Mesothelial cell of epicardium (in vitro differentiated cells): Measurements from ENCODE around the gene RTP5. TPM values are rescaled to one million over a fixed set of nuclear protein-coding genes. Genes with fewer than 3 reads are reported as not detected.

Experiments used
- DNase-seq, 2 experiments: peaks; one replicate each; pipeline ENCODE4 v3.0.0; 2021; ENCODE audit warnings: low spot score in 2 of 2; ENCODE audit not compliant: unreplicated experiment in 2 of 2
- H3K27ac Mint-ChIP-seq: 2 replicates; pipeline ENCODE4 v1.8.0; 2021; ENCODE audit warnings: mixed read lengths
- H3K27me3 Mint-ChIP-seq: 2 replicates; pipeline ENCODE4 v1.8.0; 2021; ENCODE audit warnings: low read depth, mixed read lengths
- H3K36me3 Mint-ChIP-seq: 2 replicates; pipeline ENCODE4 v1.8.0; 2021; ENCODE audit warnings: mixed read lengths
- H3K4me1 Mint-ChIP-seq: 2 replicates; pipeline ENCODE4 v1.8.0; 2021; ENCODE audit warnings: mixed read lengths
- H3K4me3 Mint-ChIP-seq: 2 replicates; pipeline ENCODE4 v1.8.0; 2021; ENCODE audit warnings: mild to moderate bottlenecking, moderate library complexity, mixed read lengths
- H3K9me3 Mint-ChIP-seq: 2 replicates; pipeline ENCODE4 v1.8.0; 2021; ENCODE audit warnings: mixed read lengths
- CTCF ChIP-seq: fragments of 200-600 bp; sonication (generic); IDR thresholded peaks from one replicate; pipeline ENCODE4 v1.5.0; 2021; ENCODE audit warnings: antibody characterized with exemption; ENCODE audit not compliant: unreplicated experiment
- total RNA-seq: library from RNA; stranded (reverse); gene quantifications from 3 replicates; pipeline ENCODE4 v1.2.1, GENCODE V29; 2021

RTP5 gene
- total RNA-seq, 1 donor from 2014 or later, result not detected

GRCh38 chr2:241837197-241837965, 32.1 kb upstream of the RTP5 start:
- TF ChIP-seq CTCF, result no peak
- no peak overlapping the region for H3K27ac Mint-ChIP-seq
- no peaks in the 10 kb centered on the region for H3K36me3 Mint-ChIP-seq
- H3K9me3 Mint-ChIP-seq, result peaks cover 6% of the 10 kb centered on the region
- H3K4me3 Mint-ChIP-seq, result no peak overlapping the region
- peaks cover 14% of the 10 kb centered on the region for H3K4me1 Mint-ChIP-seq
- DNase-seq, result no peak
- peaks cover 37% of the 10 kb centered on the region for H3K27me3 Mint-ChIP-seq

GRCh38 chr2:241841181-241842066, 28.1 kb upstream of the RTP5 start:
- Mint-ChIP-seq H3K9me3 (no peaks in the 10 kb centered on the region), H3K27ac (no peak overlapping the region), H3K36me3 (no peaks in the 10 kb centered on the region), H3K4me3 (no peak overlapping the region), H3K4me1 (peaks cover 15% of the 10 kb centered on the region), H3K27me3 (peaks cover 53% of the 10 kb centered on the region)
- DNase-seq, result no peak
- TF ChIP-seq CTCF, result no peak

DNA sequence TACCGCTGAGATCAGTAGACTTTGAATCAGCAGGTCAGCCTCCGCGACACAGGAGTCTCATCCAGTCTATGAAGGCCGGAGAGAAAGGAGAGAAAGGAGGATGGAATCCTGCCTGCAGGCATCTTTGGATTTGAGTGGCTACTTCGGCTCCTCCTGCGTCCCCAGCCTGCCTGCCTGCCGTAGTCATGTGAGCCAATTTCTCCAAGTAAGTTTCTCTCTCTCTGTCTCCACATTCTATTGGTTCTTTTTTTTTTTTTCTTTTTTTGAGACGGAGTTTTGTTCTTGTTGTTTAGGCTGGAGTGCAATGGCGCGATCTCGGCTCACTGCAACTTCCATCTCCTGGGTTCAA, 27.5 kb upstream of the RTP5 start:
- Mint-ChIP-seq H3K9me3 (no peaks in the 10 kb centered on the region), H3K4me1 (peaks cover 15% of the 10 kb centered on the region), H3K27me3 (peaks cover 51% of the 10 kb centered on the region), H3K36me3 (no peaks in the 10 kb centered on the region), H3K4me3 (no peak overlapping the region), H3K27ac (no peak overlapping the region)
- no peak for TF ChIP-seq CTCF
- no peak for DNase-seq

DNA sequence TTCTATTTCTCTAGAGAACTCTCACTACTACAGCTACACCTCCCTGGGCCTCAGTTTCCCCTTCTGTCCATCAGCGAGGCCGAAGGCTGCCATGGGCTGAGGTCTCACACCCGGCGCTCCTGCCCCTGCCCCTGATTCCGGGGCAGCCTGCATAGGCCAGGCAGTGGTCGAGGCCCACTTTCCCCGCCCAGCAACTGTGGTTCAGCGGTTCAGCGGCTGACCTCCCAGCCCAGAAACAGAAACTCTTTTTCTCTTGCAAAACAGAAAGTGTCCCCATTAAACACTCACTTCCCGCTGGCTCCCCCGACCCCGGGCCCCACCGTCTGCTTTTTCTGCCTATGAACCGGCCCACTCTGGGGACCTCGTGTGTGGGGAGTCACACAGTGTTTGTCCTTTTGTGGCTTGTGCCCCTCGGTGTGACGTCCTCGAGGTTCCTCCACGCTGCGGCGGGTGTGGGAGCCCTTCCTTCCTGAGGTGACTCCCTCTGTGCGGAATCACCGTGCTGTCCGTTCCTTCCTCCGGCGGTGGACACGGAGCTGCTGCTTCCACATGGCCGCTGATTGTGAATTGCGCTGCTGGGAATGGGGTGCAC, 26.8 kb upstream of the RTP5 start:
- no peak for TF ChIP-seq CTCF
- no peak for DNase-seq
- H3K4me1 Mint-ChIP-seq, result peaks cover 13% of the 10 kb centered on the region
- no peaks in the 10 kb centered on the region for H3K9me3 Mint-ChIP-seq
- H3K4me3 Mint-ChIP-seq, result peak overlapping the region; percentile 34
- no peak overlapping the region for H3K27ac Mint-ChIP-seq
- no peaks in the 10 kb centered on the region for H3K36me3 Mint-ChIP-seq
- peaks cover 46% of the 10 kb centered on the region for H3K27me3 Mint-ChIP-seq

DNA sequence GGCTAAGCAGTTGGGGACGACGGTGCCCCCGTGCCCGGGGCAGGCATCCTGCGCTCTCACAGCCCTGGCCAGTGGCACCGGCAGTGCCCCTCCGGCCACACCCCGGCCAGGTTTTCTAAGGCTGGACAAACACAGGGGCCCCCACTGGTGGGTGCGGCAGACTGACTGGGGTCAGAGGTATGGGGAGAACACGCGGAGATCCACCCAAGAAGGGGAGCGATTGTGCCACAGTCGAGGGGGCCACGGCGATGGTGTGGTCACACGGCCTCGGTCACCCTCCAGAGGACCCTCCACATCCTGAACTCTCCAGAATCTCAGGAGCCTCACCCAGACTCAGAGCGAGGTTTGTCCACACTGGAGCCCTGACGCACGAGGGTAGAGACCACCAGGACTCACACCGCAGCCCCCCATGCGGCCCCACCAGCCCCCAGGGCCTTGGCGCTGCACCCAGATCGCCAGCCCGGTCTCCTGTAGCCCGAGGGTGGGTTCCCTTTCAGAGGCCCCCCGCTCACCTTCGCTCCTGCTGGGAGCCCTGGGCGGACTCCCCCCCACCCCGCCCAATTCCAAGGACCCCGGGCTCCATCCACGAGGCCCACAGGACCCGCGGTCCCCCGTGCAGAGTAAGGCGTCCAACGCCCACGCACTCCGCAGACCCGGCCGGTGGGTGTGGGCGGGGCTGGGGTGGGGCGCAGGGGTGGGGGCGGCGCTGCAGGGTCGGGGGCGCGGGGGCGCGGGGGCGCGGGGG, 26.0 kb upstream of the RTP5 start:
- H3K36me3 Mint-ChIP-seq, result no peaks in the 10 kb centered on the region
- peak overlapping the region; percentile 34 for H3K4me3 Mint-ChIP-seq
- H3K27ac Mint-ChIP-seq, result no peak overlapping the region
- no peak for TF ChIP-seq CTCF
- H3K4me1 Mint-ChIP-seq, result peaks cover 13% of the 10 kb centered on the region
- peaks cover 38% of the 10 kb centered on the region for H3K27me3 Mint-ChIP-seq
- H3K9me3 Mint-ChIP-seq, result no peaks in the 10 kb centered on the region
- no peak for DNase-seq
